Pancreas (tissue), 10 donors: ENCODE data around the gene CTNNA2. TPM values are rescaled to one million over a fixed set of nuclear protein-coding genes. Genes with fewer than 3 reads are reported as not detected.
A peak's percentile ranks its signal among the peaks of the same experiment; 100 is the strongest.

Experiments used
- ATAC-seq, 4 donors: fragments of 200-7000 bp; cut with Tn5 transposase; one replicate each; pipeline versions ENCODE4 v1.8.0 to v1.9.1; 2020; ENCODE audit warnings: mild to moderate bottlenecking in 4 of 4, moderate library complexity in 4 of 4
- DNase-seq, 6 donors: peaks; one replicate each; pipeline ENCODE4 v3.0.0-alpha.2; 2020
- FAIRE-seq: peaks from 2 replicates; lab custom pipeline; 2012; peaks lifted over from hg19 to GRCh38; lab: Jason Lieb, UNC
- H3K27ac ChIP-seq, 4 donors: fragments of 200-600 bp; sonication (generic); 1 replicate in 3 of 4; 2 replicates in 1 of 4; pipeline versions ENCODE4 v1.5.0 to v1.8.0; 2020
- H3K27me3 ChIP-seq, 4 donors: fragments of 200-600 bp; one replicate each; pipeline ENCODE4 v1.8.0; 2021
- H3K36me3 ChIP-seq, 3 donors: fragments of 200-600 bp; sonication (generic) in 1 of 3; one replicate each; pipeline versions ENCODE4 v1.5.0 to v1.8.0; 2020 to 2021
- H3K4me1 ChIP-seq, 3 donors: fragments of 200-600 bp; one replicate each; pipeline ENCODE4 v1.8.0; 2021
- H3K4me3 ChIP-seq, 4 donors: fragments of 200-600 bp; sonication (generic) in 2 of 4; one replicate each; pipeline versions ENCODE4 v1.5.0 to v1.8.0; 2020 to 2021
- H3K9me3 ChIP-seq, 4 donors: fragments of 200-600 bp; one replicate each; pipeline ENCODE4 v1.8.0; 2021
- WGBS, 2 donors: extraction: QIAGEN DNeasy Blood & Tissue Kit; methylation state at CpG; one replicate each; pipeline ENCODE4 v1.1.7; 2013; 5-methylcytosine and 5-hydroxymethylcytosine counted together
- intact Hi-C, 3 donors: fragments of 100-400 bp; cut with DNase I; formaldehyde crosslinking; loops; one replicate each; pipeline versions ENCODE4 v1.11.1 to v1.14.2; 2022
- polyA plus RNA-seq, 2 donors: library from polyadenylated mRNA; stranded (reverse); fragments of 200-250 nt; gene quantifications; one replicate each; pipeline ENCODE4 v1.2.3, GENCODE V29; 2013
- total RNA-seq, 6 donors: library from RNA; stranded (reverse); fragmentation: NEBNext Ultra II Directional in 4 of 6; extraction: Animal tissue kit (Norgen Biotek cat#: 25700) in 4 of 6; gene quantifications; one replicate each; pipeline versions ENCODE4 v1.2.1 to v1.2.4, GENCODE V29; 2021 to 2023
- TF ChIP-seq, protein P1 (sequence below), 4 donors: fragments of 200-600 bp; sonication (generic) in 3 of 4; IDR thresholded peaks; one replicate each; pipeline versions ENCODE4 v1.5.0 to v1.8.0; 2021; ENCODE audit warnings: antibody characterized with exemption in 4 of 4
- donor health status: healthy with polysubstance abuse.
- donor health status: DM: no; HTN: no; CAD: no; lungs with moderate emphysema.
- donor health status: DM: no; HTN: no; CAD: no.
- donor health status: control.
- donor health status: control.
- donor health status: Bipolar disorder and iron deficiency.
- donor health status: DM: yes; HTN: yes; CAD: no.
- donor health status: DM: no; HTN: no; CAD: no.
- donor health status: DM: no; HTN: no; CAD: no.
- donor health status: DM: yes; HTN: yes; CAD: no.

The CTNNA2 gene
- total and polyA plus RNA-seq, 8 donors = 0.25 to 12.1 (median 2.1) TPM

DNA sequence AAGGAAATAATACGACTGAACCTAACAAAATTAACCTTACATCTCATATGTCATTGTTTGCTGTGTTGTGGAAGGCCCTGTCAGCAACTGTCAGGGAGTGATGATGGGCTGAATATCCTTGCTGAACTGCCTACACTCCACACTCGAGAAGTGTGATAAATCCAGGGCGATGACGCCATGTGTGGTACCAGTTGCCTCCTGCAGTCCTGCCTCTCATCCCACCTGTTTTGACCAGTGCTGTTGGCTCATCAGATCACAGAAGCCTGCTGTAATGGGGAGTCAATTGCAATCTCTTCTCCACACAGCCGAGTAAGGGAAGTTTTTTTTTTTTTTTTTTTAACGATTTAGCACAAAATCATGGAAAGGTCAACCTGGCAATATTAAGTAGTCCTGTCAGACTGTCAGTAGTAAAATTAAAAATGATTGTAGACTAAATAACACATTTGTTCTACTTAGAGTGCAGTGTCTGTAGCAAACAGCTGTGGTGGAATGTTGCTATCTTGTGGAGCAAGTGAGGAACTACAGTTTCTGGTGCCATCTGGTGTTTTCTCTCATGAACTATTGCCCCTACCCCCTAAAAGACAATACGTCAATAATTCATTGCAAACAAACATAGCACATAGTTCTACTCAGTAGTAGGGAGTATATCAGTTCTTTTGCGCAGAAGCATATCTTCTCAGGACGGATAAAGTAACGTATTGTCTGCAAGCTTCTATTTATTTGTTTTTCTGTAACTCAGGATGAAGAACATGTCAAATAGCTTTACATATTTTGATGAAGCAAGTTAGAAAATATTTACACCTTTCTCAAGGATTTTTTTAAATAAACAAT lies 347.6 kb downstream of the CTNNA2 start:
- DNase-seq (peak in 2 of 6 donors; percentile 13 to 21), ATAC-seq (peak; percentile 71 to 95 (median 88)), FAIRE-seq (no peak)
- WGBS, 2 donors = 26 to 27% methylated on average over 10 of the region's 10 CpGs
- intact Hi-C loops = loop anchor here in 1 of 3 donors (10.0 kb wide), 1 partner anchor 636 kb away; no protein-coding TSS in a partner anchor
- no peaks in the 10 kb centered on the region for H3K9me3 ChIP-seq
- TF ChIP-seq, protein P1, sequence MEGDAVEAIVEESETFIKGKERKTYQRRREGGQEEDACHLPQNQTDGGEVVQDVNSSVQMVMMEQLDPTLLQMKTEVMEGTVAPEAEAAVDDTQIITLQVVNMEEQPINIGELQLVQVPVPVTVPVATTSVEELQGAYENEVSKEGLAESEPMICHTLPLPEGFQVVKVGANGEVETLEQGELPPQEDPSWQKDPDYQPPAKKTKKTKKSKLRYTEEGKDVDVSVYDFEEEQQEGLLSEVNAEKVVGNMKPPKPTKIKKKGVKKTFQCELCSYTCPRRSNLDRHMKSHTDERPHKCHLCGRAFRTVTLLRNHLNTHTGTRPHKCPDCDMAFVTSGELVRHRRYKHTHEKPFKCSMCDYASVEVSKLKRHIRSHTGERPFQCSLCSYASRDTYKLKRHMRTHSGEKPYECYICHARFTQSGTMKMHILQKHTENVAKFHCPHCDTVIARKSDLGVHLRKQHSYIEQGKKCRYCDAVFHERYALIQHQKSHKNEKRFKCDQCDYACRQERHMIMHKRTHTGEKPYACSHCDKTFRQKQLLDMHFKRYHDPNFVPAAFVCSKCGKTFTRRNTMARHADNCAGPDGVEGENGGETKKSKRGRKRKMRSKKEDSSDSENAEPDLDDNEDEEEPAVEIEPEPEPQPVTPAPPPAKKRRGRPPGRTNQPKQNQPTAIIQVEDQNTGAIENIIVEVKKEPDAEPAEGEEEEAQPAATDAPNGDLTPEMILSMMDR (IDR thresholded peaks at IDR 0.05) = peak in 3 of 4 donors; percentile 16 to 47 (median 45)
- H3K27me3 ChIP-seq = no peaks in the 10 kb centered on the region
- no peak overlapping the region for H3K4me3 ChIP-seq
- no peak overlapping the region for H3K27ac ChIP-seq
- peaks cover 0 to 7% (median 6%) of the 10 kb centered on the region in 3 donors for H3K4me1 ChIP-seq
- H3K36me3 ChIP-seq = no peaks in the 10 kb centered on the region

DNA sequence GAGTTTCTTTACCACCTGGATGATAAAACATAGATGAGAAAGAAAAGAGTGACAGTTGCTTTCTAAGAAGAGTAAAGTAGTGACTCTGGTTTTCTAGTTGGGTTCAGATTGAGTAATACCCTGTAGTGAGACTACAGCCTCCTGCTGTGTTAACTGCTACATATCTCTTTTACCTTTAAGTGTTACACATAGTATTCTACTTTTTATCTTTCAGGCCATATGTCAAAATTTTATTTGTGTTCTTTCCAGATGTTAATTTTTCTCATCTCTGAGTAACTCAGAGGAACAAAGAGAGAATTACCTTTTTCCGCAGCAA lies 348.2 kb downstream of the CTNNA2 start:
- no peak overlapping the region for H3K27ac ChIP-seq
- H3K9me3 ChIP-seq = no peaks in the 10 kb centered on the region
- H3K4me3 ChIP-seq = no peak overlapping the region
- WGBS, 2 donors = 33 to 48% methylated on average over 1 of the region's 1 CpG
- no peaks in the 10 kb centered on the region for H3K36me3 ChIP-seq
- DNase-seq (no peak), FAIRE-seq (no peak), ATAC-seq (peak; percentile 28 to 71 (median 56))
- H3K27me3 ChIP-seq = no peaks in the 10 kb centered on the region
- peaks cover 0 to 7% (median 6%) of the 10 kb centered on the region in 3 donors for H3K4me1 ChIP-seq
- TF ChIP-seq, protein P1 (IDR thresholded peaks at IDR 0.05) = no peak
- intact Hi-C loops = loop anchor here in 1 of 3 donors (10.0 kb wide), 1 partner anchor 636 kb away; no protein-coding TSS in a partner anchor

DNA sequence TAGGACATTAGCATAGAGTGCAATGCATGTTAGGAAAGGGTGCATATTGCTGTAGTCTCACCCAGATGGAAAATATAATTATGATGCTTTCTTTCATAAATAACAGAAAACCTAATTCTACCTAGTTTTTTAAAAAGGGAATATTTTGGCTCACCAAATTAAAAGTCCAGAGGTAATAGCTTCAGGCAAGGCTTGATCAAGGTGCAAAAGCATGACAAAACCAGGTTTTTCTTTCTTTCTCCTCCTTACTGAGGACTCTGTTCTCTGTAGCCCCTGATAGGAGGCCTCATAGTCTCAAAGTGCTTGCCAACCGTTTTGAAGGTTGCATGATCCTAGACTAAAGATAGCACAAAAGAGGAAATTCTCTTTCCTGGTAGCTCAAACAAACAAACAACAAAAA lies 349.9 kb downstream of the CTNNA2 start:
- no peak for DNase-seq
- WGBS, 2 donors = 20 to 48% methylated on average over 1 of the region's 1 CpG
- intact Hi-C loops = loop anchor here in 1 of 3 donors (10.0 kb wide), 1 partner anchor 638 kb away; no protein-coding TSS in a partner anchor

DNA sequence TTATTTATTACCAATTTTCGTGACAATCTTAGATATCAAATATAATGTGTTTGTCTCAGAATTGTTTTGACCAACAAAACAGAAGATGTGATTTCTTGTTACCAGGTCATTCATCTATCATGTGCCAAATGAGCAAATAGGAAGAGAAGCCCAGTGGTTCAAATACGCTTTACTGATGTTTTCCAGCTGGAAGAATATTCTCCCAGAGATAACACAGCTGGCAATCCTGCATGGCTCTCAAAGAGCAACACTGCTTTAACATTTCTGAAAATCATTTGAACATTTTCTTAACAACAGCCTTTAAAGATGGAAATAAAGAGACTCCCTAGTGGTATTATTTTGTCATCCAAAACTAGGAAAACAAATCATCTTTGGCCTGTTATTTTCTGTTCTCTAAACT lies 359.8 kb downstream of the CTNNA2 start:
- 70 to 75% methylated on average over 2 of the region's 2 CpGs for WGBS, 2 donors
- FAIRE-seq = no peak
- Histone ChIP-seq H3K27me3 (no peaks in the 10 kb centered on the region), H3K9me3 (no peaks in the 10 kb centered on the region), H3K36me3 (no peaks in the 10 kb centered on the region), H3K27ac (no peak overlapping the region), H3K4me3 (no peak overlapping the region), H3K4me1 (no peaks in the 10 kb centered on the region)
- DNase-seq = no peak
- TF ChIP-seq, protein P1 (IDR thresholded peaks at IDR 0.05) = no peak
- intact Hi-C loops = no loop called here
- no peak for ATAC-seq

More for the DNA sequence above, 349.9 kb downstream of the CTNNA2 start:
- Histone ChIP-seq H3K27ac (no peak overlapping the region), H3K4me1 (peaks cover 0 to 7% (median 6%) of the 10 kb centered on the region in 3 donors), H3K9me3 (no peaks in the 10 kb centered on the region), H3K36me3 (no peaks in the 10 kb centered on the region), H3K4me3 (no peak overlapping the region), H3K27me3 (no peaks in the 10 kb centered on the region)
- FAIRE-seq = no peak
- no peak for ATAC-seq
- TF ChIP-seq, protein P1 (IDR thresholded peaks at IDR 0.05) = no peak

DNA sequence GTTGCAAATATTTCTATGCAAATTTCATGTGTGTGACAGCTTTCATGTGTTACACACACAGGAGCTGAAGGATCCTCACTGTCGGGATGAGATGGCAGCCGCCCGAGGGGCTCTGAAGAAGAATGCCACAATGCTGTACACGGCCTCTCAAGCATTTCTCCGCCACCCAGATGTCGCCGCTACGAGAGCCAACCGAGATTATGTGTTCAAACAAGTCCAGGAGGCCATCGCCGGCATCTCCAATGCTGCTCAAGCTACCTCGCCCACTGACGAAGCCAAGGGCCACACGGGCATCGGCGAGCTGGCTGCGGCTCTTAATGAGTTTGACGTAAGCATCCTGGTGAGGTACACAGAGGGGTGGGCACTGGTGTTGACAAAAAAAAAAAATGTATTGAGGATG lies 361.2 kb downstream of the CTNNA2 start:
- Histone ChIP-seq H3K27me3 (no peaks in the 10 kb centered on the region), H3K36me3 (no peaks in the 10 kb centered on the region), H3K4me3 (no peak overlapping the region), H3K4me1 (no peaks in the 10 kb centered on the region), H3K9me3 (no peaks in the 10 kb centered on the region), H3K27ac (no peak overlapping the region)
- WGBS, 2 donors = 90 to 93% methylated on average over 18 of the region's 18 CpGs
- TF ChIP-seq, protein P1 (IDR thresholded peaks at IDR 0.05) = no peak
- intact Hi-C loops = no loop called here
- DNase-seq (no peak), FAIRE-seq (no peak), ATAC-seq (no peak)
